ENCODE results near the gene CAPZB. TPM values are rescaled to one million over a fixed set of nuclear protein-coding genes. Genes with fewer than 3 reads are reported as not detected.

The CAPZB gene
- total RNA-seq, 4 donors from 2014 or later = 127 to 404 (median 136) TPM

GRCh38 chr1:19475296-19475695 lies 10.0 kb downstream of the CAPZB start:
- in situ Hi-C loops (cut with MboI; ENCODE audit: low pct_ligation_motif_present in 1 of 4, low pct_unique_long_range_greater_than_20kb in 1 of 4, low sequenced_read_pairs in 3 of 4) = loop anchor here in 2 of 4 donors (25.0 kb wide), 2 partner anchors 112 to 187 kb away; partner anchors contain the start of gene HTR6 (in 1 of the 2)
- 89% methylated on average over 11 of the region's 11 CpGs; no CpG with 5 or more reads in 1 of the 2 donors for WGBS, 2 donors (ENCODE audit: low coverage in 1 of 2)
- peaks cover 34 to 80% (median 63%) of the 10 kb centered on the region in 4 donors for H3K4me1 ChIP-seq
- H3K36me3 ChIP-seq = peaks cover 0 to 4% (median 0%) of the 10 kb centered on the region in 4 donors
- no peaks in the 10 kb centered on the region for H3K9me3 ChIP-seq
- TF ChIP-seq EP300 (IDR thresholded peaks at IDR 0.05; ENCODE audit: low read depth) (no peak), POLR2A (IDR thresholded peaks at IDR 0.05) (no peak), CTCF (IDR thresholded peaks at IDR 0.05) (no peak), POLR2AphosphoS5 (IDR thresholded peaks at IDR 0.05) (no peak)
- DNase-seq = no peak
- no peak overlapping the region for H3K4me3 ChIP-seq
- intact Hi-C loops (cut with DNase I; ENCODE audit: low total_unique reads) = no loop called here
- peak overlapping the region in 3 of 4 donors; percentile 80 to 100 (median 100) for H3K27ac ChIP-seq
- no peaks in the 10 kb centered on the region for H3K27me3 ChIP-seq

DNA sequence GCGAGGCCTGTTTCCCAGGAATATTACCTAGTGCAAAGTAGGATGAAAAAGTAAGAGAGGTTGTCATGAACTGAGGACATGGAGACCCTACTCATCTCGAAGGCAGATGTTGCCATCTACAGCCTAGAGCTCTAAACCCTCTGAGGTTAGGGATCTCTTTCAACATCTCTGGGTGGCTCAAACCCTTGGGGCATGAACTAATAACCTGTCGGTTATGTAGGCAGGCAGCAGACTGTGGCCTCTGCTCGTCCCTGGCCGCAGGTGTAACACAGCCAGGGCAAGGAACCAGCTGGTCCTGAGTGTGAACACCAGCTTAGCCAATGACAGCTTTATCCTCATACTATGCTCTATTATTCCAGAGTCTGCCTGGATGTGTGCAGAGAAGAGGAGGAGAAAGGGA lies 13.2 kb downstream of the CAPZB start:
- 82 to 100% methylated on average over 2 to 5 of the region's 5 CpGs for WGBS, 2 donors (ENCODE audit: low coverage in 1 of 2)
- DNase-seq = no peak
- H3K36me3 ChIP-seq = peaks cover 0 to 4% (median 0%) of the 10 kb centered on the region in 4 donors
- H3K9me3 ChIP-seq = no peaks in the 10 kb centered on the region
- in situ Hi-C loops (cut with MboI; ENCODE audit: low pct_ligation_motif_present in 1 of 4, low pct_unique_long_range_greater_than_20kb in 1 of 4, low sequenced_read_pairs in 3 of 4) = no loop called here
- peak overlapping the region in 3 of 4 donors; percentile 10 to 31 (median 18) for H3K27ac ChIP-seq
- no peaks in the 10 kb centered on the region for H3K27me3 ChIP-seq
- TF ChIP-seq EP300 (IDR thresholded peaks at IDR 0.05; ENCODE audit: low read depth) (no peak), POLR2A (IDR thresholded peaks at IDR 0.05) (no peak), CTCF (IDR thresholded peaks at IDR 0.05) (no peak), POLR2AphosphoS5 (IDR thresholded peaks at IDR 0.05) (no peak)
- intact Hi-C loops (cut with DNase I; ENCODE audit: low total_unique reads) = no loop called here
- H3K4me1 ChIP-seq = peaks cover 45 to 80% (median 66%) of the 10 kb centered on the region in 4 donors
- no peak overlapping the region for H3K4me3 ChIP-seq

DNA sequence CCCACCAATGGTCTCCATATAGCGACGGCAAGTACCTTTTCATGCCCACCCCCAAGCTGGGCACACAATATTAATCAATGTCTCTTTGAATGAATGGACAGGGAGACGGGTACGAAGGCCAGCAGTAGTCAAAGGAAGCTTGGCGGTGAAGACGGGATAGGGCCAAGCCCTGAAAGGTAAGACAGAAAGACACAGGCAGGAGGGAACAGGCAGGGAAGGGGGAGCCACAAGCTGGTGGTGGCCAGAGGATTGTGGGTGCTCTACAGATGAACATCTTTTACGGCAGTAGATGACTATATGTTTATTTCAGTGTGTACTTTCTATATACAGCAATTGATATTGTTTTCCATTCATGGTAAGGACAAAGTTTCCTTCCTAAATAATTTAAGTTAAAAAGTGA lies 16.3 kb downstream of the CAPZB start:
- DNase-seq = no peak
- peak overlapping the region in 1 of 4 donors; percentile 12 for H3K4me3 ChIP-seq
- WGBS, 2 donors (ENCODE audit: low coverage in 1 of 2) = 29 to 63% methylated on average over 3 to 7 of the region's 7 CpGs
- no peaks in the 10 kb centered on the region for H3K27me3 ChIP-seq
- H3K9me3 ChIP-seq = no peaks in the 10 kb centered on the region
- peaks cover 48 to 82% (median 70%) of the 10 kb centered on the region in 4 donors for H3K4me1 ChIP-seq
- peak overlapping the region; percentile 86 to 90 (median 88) for H3K27ac ChIP-seq
- TF ChIP-seq POLR2A (IDR thresholded peaks at IDR 0.05) = no peak
- TF ChIP-seq CTCF (IDR thresholded peaks at IDR 0.05) = no peak
- no peak for TF ChIP-seq POLR2AphosphoS5 (IDR thresholded peaks at IDR 0.05)
- no peak for TF ChIP-seq EP300 (IDR thresholded peaks at IDR 0.05; ENCODE audit: low read depth)
- intact Hi-C loops (cut with DNase I; ENCODE audit: low total_unique reads) = no loop called here
- peaks cover 0 to 4% (median 0%) of the 10 kb centered on the region in 4 donors for H3K36me3 ChIP-seq
- in situ Hi-C loops (cut with MboI; ENCODE audit: low pct_ligation_motif_present in 1 of 4, low pct_unique_long_range_greater_than_20kb in 1 of 4, low sequenced_read_pairs in 3 of 4) = no loop called here

DNA sequence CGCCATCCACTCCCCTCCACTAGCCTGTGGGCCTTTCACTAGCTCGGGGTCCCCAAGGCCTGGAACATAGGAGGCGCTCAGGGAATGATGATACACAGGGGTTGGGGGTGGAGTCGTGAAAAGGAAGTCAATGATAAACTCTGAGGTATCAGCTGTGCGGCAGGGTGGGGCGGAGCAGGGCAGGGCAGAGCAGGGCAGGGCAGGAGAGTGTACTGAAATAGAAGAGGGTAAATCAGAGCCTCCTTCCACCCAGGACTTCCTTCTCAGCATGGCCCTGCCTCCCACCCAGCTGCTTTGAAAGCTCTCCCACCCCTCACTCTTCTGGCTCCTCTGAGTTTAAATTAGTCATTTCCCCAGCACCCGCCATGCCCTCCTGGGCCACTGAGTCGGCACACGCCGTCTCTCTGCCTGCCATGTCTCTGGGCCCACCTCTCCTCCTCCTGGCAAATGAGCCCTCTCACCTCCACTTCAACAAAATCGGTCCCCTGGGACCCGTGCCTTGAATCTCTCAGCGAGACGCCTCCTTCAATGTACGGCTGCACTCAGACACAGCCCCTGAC lies 16.9 kb downstream of the CAPZB start:
- Histone ChIP-seq H3K9me3 (no peaks in the 10 kb centered on the region), H3K27me3 (no peaks in the 10 kb centered on the region), H3K4me3 (peak overlapping the region in 1 of 4 donors; percentile 12), H3K27ac (peak overlapping the region; percentile 86 to 90 (median 88)), H3K36me3 (peaks cover 0 to 4% (median 0%) of the 10 kb centered on the region in 4 donors), H3K4me1 (peaks cover 49 to 84% (median 72%) of the 10 kb centered on the region in 4 donors)
- intact Hi-C loops (cut with DNase I; ENCODE audit: low total_unique reads) (no loop called here), in situ Hi-C loops (cut with MboI; ENCODE audit: low pct_ligation_motif_present in 1 of 4, low pct_unique_long_range_greater_than_20kb in 1 of 4, low sequenced_read_pairs in 3 of 4) (no loop called here)
- DNase-seq = peak; percentile 93
- WGBS, 2 donors (ENCODE audit: low coverage in 1 of 2) = 28 to 31% methylated on average over 7 to 15 of the region's 15 CpGs
- TF ChIP-seq EP300 (IDR thresholded peaks at IDR 0.05; ENCODE audit: low read depth) (peak; percentile 21), POLR2AphosphoS5 (IDR thresholded peaks at IDR 0.05) (peak in 2 of 3 donors; percentile 38 to 65), POLR2A (IDR thresholded peaks at IDR 0.05) (peak; percentile 63), CTCF (IDR thresholded peaks at IDR 0.05) (no peak)

Measured in transverse colon (tissue), 4 donors.